ENCODE results near the gene LAPTM5. TPM values are rescaled to one million over a fixed set of nuclear protein-coding genes. Genes with fewer than 3 reads are reported as not detected.

LAPTM5 gene
- total and polyA plus RNA-seq, 7 donors, result 3.0 to 14.5 (median 13.1) TPM

GRCh38 chr1:30759718-30760281, 2.2 kb upstream of the LAPTM5 start:
- Histone ChIP-seq H3K36me3 (ENCODE audit: insufficient read depth in 1 of 2, low read depth in 1 of 2) (no peaks in the 10 kb centered on the region), H3K27me3 (ENCODE audit: insufficient read depth in 3 of 3, low read length in 2 of 3) (no peaks in the 10 kb centered on the region), H3K9me3 (no peaks in the 10 kb centered on the region), H3K4me3 (no peak overlapping the region), H3K4me1 (peaks cover 21% of the 10 kb centered on the region), H3K27ac (no peak overlapping the region)
- WGBS, 3 donors, result 42 to 62% (median 51%) methylated on average over 13 of the region's 13 CpGs
- intact Hi-C loops (cut with DNase I), result no loop called here
- no peak for ATAC-seq
- no peak for TF ChIP-seq CTCF (IDR thresholded peaks at IDR 0.05)
- DNase-seq, result no peak

GRCh38 chr1:30758785-30759380, 1.3 kb upstream of the LAPTM5 start:
- Histone ChIP-seq H3K36me3 (ENCODE audit: insufficient read depth in 1 of 2, low read depth in 1 of 2) (no peaks in the 10 kb centered on the region), H3K27me3 (ENCODE audit: insufficient read depth in 3 of 3, low read length in 2 of 3) (no peaks in the 10 kb centered on the region), H3K27ac (no peak overlapping the region), H3K4me3 (no peak overlapping the region), H3K9me3 (no peaks in the 10 kb centered on the region), H3K4me1 (peaks cover 17% of the 10 kb centered on the region)
- ATAC-seq (no peak), DNase-seq (no peak)
- intact Hi-C loops (cut with DNase I), result no loop called here
- TF ChIP-seq CTCF (IDR thresholded peaks at IDR 0.05), result no peak

- WGBS, 3 donors, result 86 to 93% (median 92%) methylated on average over 7 of the region's 7 CpGs
- H3K27ac ChIP-seq, result no peak overlapping the region
- H3K9me3 ChIP-seq, result no peaks in the 10 kb centered on the region
- DNase-seq (no peak), ATAC-seq (no peak)
- peak overlapping the region; percentile 51 for H3K4me3 ChIP-seq
- no peaks in the 10 kb centered on the region for H3K36me3 ChIP-seq (ENCODE audit: insufficient read depth in 1 of 2, low read depth in 1 of 2)
- intact Hi-C loops (cut with DNase I), result no loop called here
- no peaks in the 10 kb centered on the region for H3K27me3 ChIP-seq (ENCODE audit: insufficient read depth in 3 of 3, low read length in 2 of 3)
- peaks cover 11% of the 10 kb centered on the region for H3K4me1 ChIP-seq
- TF ChIP-seq CTCF (IDR thresholded peaks at IDR 0.05), result no peak
These were observed 631 bp upstream of the LAPTM5 start for GRCh38 chr1:30758121-30758688.

- ATAC-seq (peak; percentile 63 to 73 (median 70)), DNase-seq (peak; percentile 69 to 84)
- intact Hi-C loops (cut with DNase I), result no loop called here
- Histone ChIP-seq H3K4me3 (peak overlapping the region; percentile 51), H3K27ac (peak overlapping the region; percentile 61), H3K9me3 (no peaks in the 10 kb centered on the region), H3K27me3 (ENCODE audit: insufficient read depth in 3 of 3, low read length in 2 of 3) (no peaks in the 10 kb centered on the region), H3K36me3 (ENCODE audit: insufficient read depth in 1 of 2, low read depth in 1 of 2) (no peaks in the 10 kb centered on the region), H3K4me1 (peaks cover 11% of the 10 kb centered on the region)
- TF ChIP-seq CTCF (IDR thresholded peaks at IDR 0.05), result no peak
- 44 to 51% (median 51%) methylated on average over 17 of the region's 17 CpGs for WGBS, 3 donors
These were observed 826 bp downstream of the LAPTM5 start for GRCh38 chr1:30756545-30757351.

Measured in psoas muscle (tissue), 8 donors.